K562 (cell line): ENCODE data around the gene ALDH3A2. TPM values are rescaled to one million over a fixed set of nuclear protein-coding genes. Genes with fewer than 3 reads are reported as not detected.

ENCODE experiments used
- CREB1 ChIP-seq, 2 experiments: sonication (generic) in 1 of 2; formaldehyde crosslinking in 1 of 2; IDR thresholded peaks; 2 replicates each; pipeline versions ENCODE4 v1.6.1 to v1.8.0; 2012 to 2022; ENCODE audit warnings: inconsistent platforms in 1 of 2, mild to moderate bottlenecking in 1 of 2, missing genetic modification reagents in 1 of 2, moderate library complexity in 1 of 2
- EHMT2 ChIP-seq: fragments of 450-650 bp; IDR thresholded peaks from 2 replicates; pipeline ENCODE4 v1.6.1; 2018; ENCODE audit warnings: antibody characterized with exemption
- IRF2 ChIP-seq: sonication (generic); formaldehyde crosslinking; IDR thresholded peaks from 2 replicates; pipeline ENCODE4 v1.8.1; 2022; ENCODE audit warnings: mild to moderate bottlenecking, missing genetic modification reagents
- KAT8 ChIP-seq: fragments of 450-650 bp; IDR thresholded peaks from 2 replicates; pipeline ENCODE4 v1.6.1; 2016; ENCODE audit warnings: low read depth, mild to moderate bottlenecking
- RCOR1 ChIP-seq, 2 experiments: IDR thresholded peaks; 2 replicates each; pipeline ENCODE4 v1.6.1; 2012; ENCODE audit warnings: low read depth in 2 of 2, low read length in 2 of 2, borderline replicate concordance in 1 of 2, improper control_type of control experiment in 1 of 2
- SIN3B ChIP-seq: fragments of 450-650 bp; IDR thresholded peaks from 2 replicates; pipeline ENCODE4 v1.6.1; 2017; ENCODE audit warnings: low read depth, mild to moderate bottlenecking, moderate library complexity
- TFAP4 ChIP-seq: sonication (generic); formaldehyde crosslinking; IDR thresholded peaks from 2 replicates; pipeline ENCODE4 v1.8.0; 2022; ENCODE audit warnings: missing genetic modification reagents, mild to moderate bottlenecking, moderate library complexity, borderline replicate concordance
- UBTF ChIP-seq, 2 experiments: IDR thresholded peaks; 2 replicates each; pipeline ENCODE4 v1.6.1; 2012; ENCODE audit warnings: improper control_type of control experiment in 2 of 2, low read depth in 2 of 2, low read length in 2 of 2, borderline replicate concordance in 1 of 2
- USF1 ChIP-seq: sonication (generic); formaldehyde crosslinking; IDR thresholded peaks from 2 replicates; pipeline ENCODE4 v1.9.0; 2022; ENCODE audit warnings: mild to moderate bottlenecking, missing genetic modification reagents
- XRCC3 ChIP-seq: fragments of 450-650 bp; IDR thresholded peaks from 2 replicates; pipeline ENCODE4 v1.6.1; 2017; ENCODE audit warnings: mild to moderate bottlenecking, moderate library complexity
- ZBTB11 ChIP-seq, 3 experiments: fragments of 200-800 bp in 1 of 3; fragments of 250-450 bp in 1 of 3; fragments of 450-650 bp in 1 of 3; sonication (Bioruptor Pico) in 1 of 3; sonication (Bioruptor generic) in 1 of 3; formaldehyde crosslinking in 1 of 3; IDR thresholded peaks; 2 replicates each; pipeline versions ENCODE4 v1.6.1 to v1.8.0; 2016 to 2022; ENCODE audit warnings: mild to moderate bottlenecking in 2 of 3, missing genetic modification characterization in 2 of 3, missing compliant biosample characterization in 1 of 3, moderate library complexity in 1 of 3
- ZBTB5 ChIP-seq: fragments of 450-650 bp; IDR thresholded peaks from 2 replicates; pipeline ENCODE4 v1.6.1; 2017; ENCODE audit warnings: antibody characterized with exemption
- ZNF280A ChIP-seq: fragments of 450-650 bp; IDR thresholded peaks from 2 replicates; pipeline ENCODE4 v1.6.1; 2018; ENCODE audit warnings: mild to moderate bottlenecking, low read depth; ENCODE audit not compliant: partially characterized antibody
- polyA plus RNA-seq, 8 experiments: library from polyadenylated mRNA; depleted of rRNA in 4 of 8; stranded (reverse) in 5 of 8; unstranded in 3 of 8; fragments of >200 nt; fragmentation: Nextera tagmentation in 2 of 8; fragmentation: Illumina TruSeq in 1 of 8; extraction: Ambion mirVana in 2 of 8; extraction: Trizol in 1 of 8; gene quantifications; 2 replicates each; pipeline versions ENCODE4 v1.2.1 to v1.2.3, GENCODE V29; 2011 to 2014; ENCODE audit warnings: inconsistent platforms in 1 of 8, missing spikeins in 1 of 8
- total RNA-seq, 7 experiments: library from RNA; depleted of rRNA in 6 of 7; stranded (reverse); fragments of >200 nt in 6 of 7; fragmentation: Illumina TruSeq in 2 of 7; extraction: Trizol in 2 of 7; gene quantifications; 2 replicates each; pipeline versions ENCODE4 v1.2.1 to v1.2.3, GENCODE V29; 2011 to 2021; ENCODE audit warnings: low replicate concordance in 1 of 7

ALDH3A2 gene
- total and polyA plus RNA-seq, 9 of the 15 experiments (the other 6 are each of a cell fraction or from before 2014, with no cell fraction given) = 0.01 to 0.78 (median 0.12) TPM; not detected in 5

GRCh38 chr17:19648475-19649273, at the start of gene ALDH3A2 (continued):
- TF ChIP-seq IRF2 (CRISPR knock-in tag) (no peak), SIN3B (no peak), EHMT2 (no peak), KAT8 (no peak), USF1 (CRISPR knock-in tag) (peak; percentile 90), RCOR1 (IDR thresholded peaks at IDR 0.05; ENCODE audit: borderline replicate concordance in 1 of 2, low read depth in 2 of 2, low read length in 2 of 2) (no peak), ZBTB5 (no peak), CREB1 (IDR thresholded peaks at IDR 0.05) (no peak), CREB1 (CRISPR knock-in tag; IDR thresholded peaks at IDR 0.05) (no peak), UBTF (IDR thresholded peaks at IDR 0.05; ENCODE audit: borderline replicate concordance in 1 of 2, low read depth in 2 of 2, low read length in 2 of 2) (no peak), XRCC3 (no peak), ZNF280A (no peak), TFAP4 (CRISPR knock-in tag) (peak; percentile 67; the same call in 1 of the 2 replicates), ZBTB11 (CRISPR knock-in tag; IDR thresholded peaks at IDR 0.05) (peak in 1 of 3 experiments; percentile 87; a peak in 1 of 6 replicates)
